ENCODE data around the gene METTL25B. TPM values are rescaled to one million over a fixed set of nuclear protein-coding genes. Genes with fewer than 3 reads are reported as not detected.

Gene METTL25B
- total and polyA plus RNA-seq, 2 of the 13 experiments (the other 11 are each of a cell fraction or from before 2014, with no cell fraction given), result 11.9 to 24.0 TPM

DNA sequence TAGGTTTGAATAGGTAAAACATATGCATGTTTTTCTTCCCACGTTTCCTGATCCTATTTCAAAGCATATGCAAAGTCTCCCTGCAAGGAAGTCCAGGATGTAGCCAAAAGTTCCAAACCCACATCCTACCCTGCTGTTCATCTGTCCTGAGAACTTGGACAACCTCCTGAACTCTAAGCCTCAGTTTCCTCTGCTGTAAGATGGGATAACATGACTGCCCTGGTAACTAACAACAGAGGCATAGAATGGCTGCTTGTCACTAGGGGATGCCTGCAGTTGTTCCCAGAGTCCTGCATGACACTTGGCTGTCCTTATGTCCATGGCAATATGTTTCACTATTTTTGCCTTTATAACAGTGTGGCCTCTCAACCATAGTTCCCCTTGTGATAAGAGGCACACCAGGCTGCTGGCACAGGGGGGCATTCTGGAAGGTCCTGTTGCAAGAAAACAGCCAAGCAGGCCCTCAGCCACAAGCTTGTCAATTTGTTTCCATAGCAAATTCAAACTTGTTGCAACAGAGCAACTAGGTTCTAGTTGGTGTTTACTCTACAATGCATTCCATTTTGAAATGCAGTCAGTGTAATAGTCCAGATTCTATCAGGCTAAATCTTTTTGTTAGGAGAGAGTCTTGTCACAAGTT, 24.7 kb downstream of the METTL25B start:
- ChIA-PET POLR2A (interaction anchor here (1.4 to 4.5 kb wide), 6 partner anchors 11 to 105 kb away, joined by 3 to 67 read pairs (median 32); partner anchors contain the start of genes ISG20L2, METTL25B, MRPL24 and PRCC), CTCF (ENCODE audit: low intra/inter-chr PET ratio, low total read pairs) (no interaction called here)
- H3K79me2 ChIP-seq (ENCODE audit: insufficient read depth, low read length), result peaks cover 42% of the 10 kb centered on the region
- in situ Hi-C loops (cut with HindIII; ENCODE audit: extremely low pct_ligation_motif_present, low pct_unique_long_range_greater_than_20kb), result no loop called here
- H4K20me1 ChIP-seq (ENCODE audit: insufficient read depth, low read length), result no peaks in the 10 kb centered on the region
- FAIRE-seq (no peak), DNase-seq (ENCODE audit: low spot score) (peak; percentile 51), ATAC-seq (no peak)
- H3K9ac ChIP-seq (ENCODE audit: insufficient read depth, low read depth, low read length), result peak overlapping the region; percentile 94
- peak overlapping the region; percentile 83 to 90 (median 87); a peak in 4 of 6 replicates for H3K4me3 ChIP-seq (replicated peaks in 1 of 3; ENCODE audit: insufficient read depth in 1 of 3, low read depth in 2 of 3, low read length in 3 of 3)
- BruUV-seq (replicated peaks), result no TSS peak
- peak overlapping the region; percentile 88 for H3K4me2 ChIP-seq (ENCODE audit: low read depth, low read length)
- H3K4me1 ChIP-seq (ENCODE audit: insufficient read depth, low read length), result peaks cover 30% of the 10 kb centered on the region
- no peaks in the 10 kb centered on the region for H3K36me3 ChIP-seq (replicated peaks in 1 of 2; ENCODE audit: control insufficient read depth in 1 of 2, insufficient read depth in 2 of 2, low read length in 2 of 2)
- 52% methylated on average over 1 of the region's 1 CpG for WGBS (ENCODE audit: low lambda C conversion rate)
- H3K27ac ChIP-seq (ENCODE audit: extremely low read length, insufficient read depth, low read length), result peak overlapping the region; percentile 100
- no peaks in the 10 kb centered on the region for H3K9me3 ChIP-seq (ENCODE audit: low read length)
- intact Hi-C loops (cut with micrococcal nuclease; ENCODE audit: unreplicated experiment), result no loop called here
- no peak overlapping the region for H2AFZ ChIP-seq (ENCODE audit: low read length)
- H3K27me3 ChIP-seq (ENCODE audit: control insufficient read depth in 1 of 2, insufficient read depth in 2 of 2, low read length in 2 of 2), result no peaks in the 10 kb centered on the region; a peak in 1 of 5 replicates
- TF ChIP-seq MIER3 (CRISPR knock-in tag; IDR thresholded peaks at IDR 0.05; ENCODE audit: borderline replicate concordance) (no peak), PHB2 (IDR thresholded peaks at IDR 0.05; ENCODE audit: partially characterized antibody) (no peak), ZNF782 (CRISPR knock-in tag; IDR thresholded peaks at IDR 0.05; ENCODE audit: borderline replicate concordance) (no peak), SMC3 (IDR thresholded peaks at IDR 0.05; ENCODE audit: low read length) (peak; percentile 21; the same call in 1 of the 2 replicates), ZNF709 (CRISPR knock-in tag; IDR thresholded peaks at IDR 0.05) (no peak), IRF2 (CRISPR knock-in tag; IDR thresholded peaks at IDR 0.05) (no peak), FOXA1 (IDR thresholded peaks at IDR 0.05) (no peak), FOXA1 (CRISPR knock-in tag; IDR thresholded peaks at IDR 0.05) (peak; percentile 67), RFX3 (CRISPR knock-in tag; IDR thresholded peaks at IDR 0.05) (0 out of 2 replicates have a peak, but pooled peaks have one; percentile 15), NRL (CRISPR knock-in tag; IDR thresholded peaks at IDR 0.05; ENCODE audit: borderline replicate concordance) (no peak), TSC22D2 (CRISPR knock-in tag; IDR thresholded peaks at IDR 0.05; ENCODE audit: borderline replicate concordance) (no peak), PHF20 (CRISPR knock-in tag; IDR thresholded peaks at IDR 0.05) (no peak), NCOA1 (CRISPR knock-in tag; IDR thresholded peaks at IDR 0.05) (no peak), RFX1 (IDR thresholded peaks at IDR 0.05) (peak; percentile 53), CBX2 (IDR thresholded peaks at IDR 0.05; ENCODE audit: low read depth, low read length) (no peak), CBX2 (CRISPR knock-in tag; IDR thresholded peaks at IDR 0.05; ENCODE audit: low read depth) (no peak), TBL1XR1 (IDR thresholded peaks at IDR 0.05; ENCODE audit: borderline replicate concordance, low read length, partially characterized antibody) (no peak), THAP11 (CRISPR knock-in tag; IDR thresholded peaks at IDR 0.05) (peak; percentile 50; the same call in 1 of the 2 replicates), CEBPG (CRISPR knock-in tag; IDR thresholded peaks at IDR 0.05) (peak; percentile 49; the same call in 1 of the 2 replicates), JARID2 (CRISPR knock-in tag; IDR thresholded peaks at IDR 0.05; ENCODE audit: insufficient replicate concordance) (no peak), ZNF577 (CRISPR knock-in tag; IDR thresholded peaks at IDR 0.05; ENCODE audit: borderline replicate concordance, low read depth) (no peak), POLR2A (IDR thresholded peaks at IDR 0.05; ENCODE audit: insufficient read depth in 1 of 2, low read depth in 2 of 2, low read length in 2 of 2) (0 out of 4 replicates have a peak, but pooled peaks of 1 of the 2 experiments have one; percentile 27), HMG20A (CRISPR knock-in tag; IDR thresholded peaks at IDR 0.05; ENCODE audit: borderline replicate concordance) (no peak), GABPB1 (CRISPR knock-in tag; IDR thresholded peaks at IDR 0.05) (no peak)
- TF ChIP-seq, protein P1, sequence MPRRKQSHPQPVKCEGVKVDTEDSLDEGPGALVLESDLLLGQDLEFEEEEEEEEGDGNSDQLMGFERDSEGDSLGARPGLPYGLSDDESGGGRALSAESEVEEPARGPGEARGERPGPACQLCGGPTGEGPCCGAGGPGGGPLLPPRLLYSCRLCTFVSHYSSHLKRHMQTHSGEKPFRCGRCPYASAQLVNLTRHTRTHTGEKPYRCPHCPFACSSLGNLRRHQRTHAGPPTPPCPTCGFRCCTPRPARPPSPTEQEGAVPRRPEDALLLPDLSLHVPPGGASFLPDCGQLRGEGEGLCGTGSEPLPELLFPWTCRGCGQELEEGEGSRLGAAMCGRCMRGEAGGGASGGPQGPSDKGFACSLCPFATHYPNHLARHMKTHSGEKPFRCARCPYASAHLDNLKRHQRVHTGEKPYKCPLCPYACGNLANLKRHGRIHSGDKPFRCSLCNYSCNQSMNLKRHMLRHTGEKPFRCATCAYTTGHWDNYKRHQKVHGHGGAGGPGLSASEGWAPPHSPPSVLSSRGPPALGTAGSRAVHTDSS (CRISPR knock-in tag; conservative IDR thresholded peaks at IDR 0.05), result no peak
- TF ChIP-seq, protein P2, sequence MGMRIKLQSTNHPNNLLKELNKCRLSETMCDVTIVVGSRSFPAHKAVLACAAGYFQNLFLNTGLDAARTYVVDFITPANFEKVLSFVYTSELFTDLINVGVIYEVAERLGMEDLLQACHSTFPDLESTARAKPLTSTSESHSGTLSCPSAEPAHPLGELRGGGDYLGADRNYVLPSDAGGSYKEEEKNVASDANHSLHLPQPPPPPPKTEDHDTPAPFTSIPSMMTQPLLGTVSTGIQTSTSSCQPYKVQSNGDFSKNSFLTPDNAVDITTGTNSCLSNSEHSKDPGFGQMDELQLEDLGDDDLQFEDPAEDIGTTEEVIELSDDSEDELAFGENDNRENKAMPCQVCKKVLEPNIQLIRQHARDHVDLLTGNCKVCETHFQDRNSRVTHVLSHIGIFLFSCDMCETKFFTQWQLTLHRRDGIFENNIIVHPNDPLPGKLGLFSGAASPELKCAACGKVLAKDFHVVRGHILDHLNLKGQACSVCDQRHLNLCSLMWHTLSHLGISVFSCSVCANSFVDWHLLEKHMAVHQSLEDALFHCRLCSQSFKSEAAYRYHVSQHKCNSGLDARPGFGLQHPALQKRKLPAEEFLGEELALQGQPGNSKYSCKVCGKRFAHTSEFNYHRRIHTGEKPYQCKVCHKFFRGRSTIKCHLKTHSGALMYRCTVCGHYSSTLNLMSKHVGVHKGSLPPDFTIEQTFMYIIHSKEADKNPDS (CRISPR knock-in tag; IDR thresholded peaks at IDR 0.05), result no peak

Data from HepG2 (cell line).